ENCODE measurements around the gene GATD1.
A peak's percentile ranks its signal among the peaks of the same experiment; 100 is the strongest.

Gene GATD1

GRCh38 chr11:786235-787083, 9.2 kb upstream of the GATD1 start:
- DNase-seq: no peak
- Mint-ChIP-seq H3K4me3 (no peak overlapping the region), H3K27me3 (ENCODE audit: low read depth, poor library complexity) (peaks cover 15% of the 10 kb centered on the region), H3K9me3 (no peaks in the 10 kb centered on the region), H3K36me3 (ENCODE audit: low read depth) (peaks cover 5% of the 10 kb centered on the region), H3K27ac (no peak overlapping the region), H3K4me1 (peaks cover 32% of the 10 kb centered on the region)
- no peak for TF ChIP-seq CTCF (IDR thresholded peaks at IDR 0.05)

GRCh38 chr11:783581-784015, 6.3 kb upstream of the GATD1 start:
- Mint-ChIP-seq H3K27me3 (ENCODE audit: low read depth, poor library complexity) (peaks cover 12% of the 10 kb centered on the region), H3K4me1 (peaks cover 38% of the 10 kb centered on the region), H3K4me3 (peak overlapping the region; percentile 48), H3K36me3 (ENCODE audit: low read depth) (peaks cover 10% of the 10 kb centered on the region), H3K27ac (peak overlapping the region; percentile 73), H3K9me3 (no peaks in the 10 kb centered on the region)
- peak; percentile 77 for TF ChIP-seq CTCF (IDR thresholded peaks at IDR 0.05)
- peak; percentile 88 for DNase-seq

GRCh38 chr11:782264-783174, 5.2 kb upstream of the GATD1 start:
- Mint-ChIP-seq H3K9me3 (no peaks in the 10 kb centered on the region), H3K27ac (peak overlapping the region; percentile 79), H3K36me3 (ENCODE audit: low read depth) (peaks cover 10% of the 10 kb centered on the region), H3K27me3 (ENCODE audit: low read depth, poor library complexity) (peaks cover 12% of the 10 kb centered on the region), H3K4me1 (peaks cover 38% of the 10 kb centered on the region), H3K4me3 (no peak overlapping the region)
- DNase-seq: peak; percentile 4
- no peak for TF ChIP-seq CTCF (IDR thresholded peaks at IDR 0.05)

GRCh38 chr11:779955-780532, 2.8 kb upstream of the GATD1 start:
- Mint-ChIP-seq H3K9me3 (no peaks in the 10 kb centered on the region), H3K4me3 (no peak overlapping the region)
- TF ChIP-seq CTCF (IDR thresholded peaks at IDR 0.05): no peak

GRCh38 chr11:778976-779954, 2.0 kb upstream of the GATD1 start:
- Mint-ChIP-seq H3K4me3 (peak overlapping the region; percentile 34), H3K27me3 (ENCODE audit: low read depth, poor library complexity) (peaks cover 12% of the 10 kb centered on the region)

More at GRCh38 chr11:779955-780532, 2.8 kb upstream of the GATD1 start:
- H3K27ac Mint-ChIP-seq: no peak overlapping the region
- H3K4me1 Mint-ChIP-seq: peaks cover 46% of the 10 kb centered on the region
- peaks cover 12% of the 10 kb centered on the region for H3K27me3 Mint-ChIP-seq (ENCODE audit: low read depth, poor library complexity)
- peaks cover 10% of the 10 kb centered on the region for H3K36me3 Mint-ChIP-seq (ENCODE audit: low read depth)
- DNase-seq: peak; percentile 3

More at GRCh38 chr11:778976-779954, 2.0 kb upstream of the GATD1 start:
- Mint-ChIP-seq H3K4me1 (peaks cover 48% of the 10 kb centered on the region), H3K27ac (no peak overlapping the region), H3K9me3 (no peaks in the 10 kb centered on the region), H3K36me3 (ENCODE audit: low read depth) (peaks cover 10% of the 10 kb centered on the region)
- no peak for TF ChIP-seq CTCF (IDR thresholded peaks at IDR 0.05)
- peak; percentile 4 for DNase-seq

Measured in nephron progenitor cell (in vitro differentiated cells).